ENCODE measurements around the gene CCDC146.
A peak's percentile ranks its signal among the peaks of the same experiment; 100 is the strongest.

CCDC146 gene

DNA sequence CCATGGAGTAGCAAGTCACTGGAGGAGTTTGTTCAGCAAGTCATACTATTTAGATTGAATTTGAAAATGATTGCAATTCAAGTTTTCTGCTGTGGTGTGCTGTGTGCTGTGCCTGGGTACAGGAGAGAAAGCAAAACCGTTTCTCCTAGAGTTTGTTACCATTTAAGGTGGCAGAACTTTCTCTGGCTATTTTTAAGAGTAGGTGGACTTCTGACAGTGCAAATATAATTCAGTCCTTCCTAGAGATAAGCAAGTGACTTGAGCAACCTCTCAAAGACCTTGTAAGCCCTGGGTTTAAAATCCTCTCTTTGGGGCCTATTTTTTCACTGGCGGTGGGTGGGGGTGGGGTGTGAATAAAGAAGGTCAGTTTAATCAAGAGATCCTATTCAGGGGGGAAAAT is 120.1 kb downstream of the CCDC146 start:
- H3K36me3 ChIP-seq (ENCODE audit: control insufficient read depth in 5 of 5, insufficient read depth in 5 of 5, low read length in 5 of 5): peaks cover 0 to 15% (median 4%) of the 10 kb centered on the region in 5 donors
- no peak overlapping the region for H3K27ac ChIP-seq (ENCODE audit: low read depth, low read length)
- H3K9ac ChIP-seq (ENCODE audit: low read length in 5 of 5): no peak overlapping the region
- peaks cover 2 to 29% (median 26%) of the 10 kb centered on the region in 5 donors for H3K4me1 ChIP-seq (ENCODE audit: control insufficient read depth in 5 of 5, insufficient read depth in 5 of 5, low read length in 5 of 5)
- no peaks in the 10 kb centered on the region for H3K9me3 ChIP-seq (ENCODE audit: control insufficient read depth in 5 of 5, low read length in 5 of 5)
- H3K4me3 ChIP-seq (ENCODE audit: low read depth in 1 of 5, low read length in 5 of 5): no peak overlapping the region
- no peaks in the 10 kb centered on the region for H3K27me3 ChIP-seq (ENCODE audit: control insufficient read depth in 5 of 5, insufficient read depth in 4 of 5, low read length in 5 of 5)

DNA sequence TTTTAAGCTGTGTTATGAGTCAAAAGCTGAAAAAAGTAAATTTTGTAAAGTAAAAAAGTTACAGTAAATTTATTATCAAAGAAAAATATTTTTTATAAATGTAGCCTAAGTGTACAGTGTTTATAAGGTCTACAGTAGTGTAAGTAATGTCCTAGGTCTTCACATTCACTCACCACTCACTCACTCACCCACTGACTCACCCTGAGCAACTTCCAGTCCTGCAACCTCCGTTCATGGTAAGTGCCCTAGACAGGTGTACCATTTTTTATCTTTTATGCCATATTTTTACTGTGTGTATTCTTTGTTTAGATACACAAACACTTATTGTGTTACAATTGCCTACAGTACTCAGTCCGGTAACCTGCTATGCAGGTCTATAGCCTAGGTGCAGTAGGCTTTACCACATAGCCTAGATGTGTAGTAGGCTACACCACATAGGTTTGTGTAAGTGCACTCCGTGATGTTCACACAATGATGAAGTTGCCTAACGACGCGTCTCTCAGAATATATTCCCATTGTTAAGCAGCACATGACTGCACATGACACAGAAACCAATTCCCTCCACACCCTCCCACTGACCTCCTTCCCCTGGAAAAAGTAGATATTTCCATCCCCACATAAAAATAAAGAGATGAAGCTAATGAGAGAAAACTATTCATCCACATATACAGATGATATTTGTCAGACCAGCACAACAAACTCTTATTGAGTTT is 122.0 kb downstream of the CCDC146 start:
- H3K4me1 ChIP-seq (ENCODE audit: control insufficient read depth in 5 of 5, insufficient read depth in 5 of 5, low read length in 5 of 5): peaks cover 2 to 20% (median 18%) of the 10 kb centered on the region in 5 donors

DNA sequence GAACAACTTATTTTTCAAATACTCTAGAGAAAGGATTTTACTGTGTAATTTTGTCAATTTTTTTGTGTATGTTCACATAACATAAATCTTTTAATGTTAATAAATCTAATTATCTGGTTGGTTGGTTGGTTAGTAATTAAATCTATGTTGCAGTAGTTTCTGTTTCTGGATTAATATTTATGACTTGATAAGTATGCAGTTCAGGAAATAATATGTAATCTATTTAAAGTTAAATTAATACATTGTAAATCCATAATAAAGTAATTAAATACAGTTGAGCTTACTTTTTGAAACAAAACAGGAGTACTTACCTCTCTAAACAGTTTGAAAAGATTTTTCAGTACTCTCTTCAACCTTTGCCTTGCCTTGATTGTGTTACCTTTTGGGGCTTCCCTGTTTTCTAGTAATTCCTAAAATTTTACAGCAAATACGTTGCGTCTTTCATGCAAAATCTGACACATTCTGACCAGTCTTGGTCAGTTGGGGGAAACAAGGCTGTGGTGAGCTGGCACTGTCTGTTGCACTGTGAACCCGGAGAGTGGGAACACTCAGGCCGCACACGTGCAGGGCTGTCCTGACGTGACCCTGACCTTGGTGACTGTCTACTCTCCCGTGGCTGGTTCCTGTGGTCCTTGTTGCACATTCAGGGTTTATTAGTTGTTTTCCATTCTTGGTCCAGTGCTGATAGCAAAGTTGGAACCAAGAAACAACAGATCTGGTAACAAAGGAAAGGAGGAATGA is 122.8 kb downstream of the CCDC146 start:
- Histone ChIP-seq H3K27ac (ENCODE audit: low read depth, low read length) (peak overlapping the region; percentile 52), H3K27me3 (ENCODE audit: control insufficient read depth in 5 of 5, insufficient read depth in 4 of 5, low read length in 5 of 5) (no peaks in the 10 kb centered on the region), H3K9me3 (ENCODE audit: control insufficient read depth in 5 of 5, low read length in 5 of 5) (no peaks in the 10 kb centered on the region), H3K4me3 (ENCODE audit: low read depth in 1 of 5, low read length in 5 of 5) (peak overlapping the region in 1 of 5 donors; percentile 11), H3K36me3 (ENCODE audit: control insufficient read depth in 5 of 5, insufficient read depth in 5 of 5, low read length in 5 of 5) (peaks cover 0 to 9% (median 3%) of the 10 kb centered on the region in 5 donors), H3K4me1 (ENCODE audit: control insufficient read depth in 5 of 5, insufficient read depth in 5 of 5, low read length in 5 of 5) (peaks cover 2 to 20% (median 17%) of the 10 kb centered on the region in 5 donors), H3K9ac (ENCODE audit: low read length in 5 of 5) (no peak overlapping the region)

More for the DNA sequence above, 122.0 kb downstream of the CCDC146 start:
- Histone ChIP-seq H3K4me3 (ENCODE audit: low read depth in 1 of 5, low read length in 5 of 5) (no peak overlapping the region), H3K9ac (ENCODE audit: low read length in 5 of 5) (no peak overlapping the region), H3K27me3 (ENCODE audit: control insufficient read depth in 5 of 5, insufficient read depth in 4 of 5, low read length in 5 of 5) (no peaks in the 10 kb centered on the region), H3K36me3 (ENCODE audit: control insufficient read depth in 5 of 5, insufficient read depth in 5 of 5, low read length in 5 of 5) (peaks cover 0 to 9% (median 4%) of the 10 kb centered on the region in 5 donors), H3K27ac (ENCODE audit: low read depth, low read length) (no peak overlapping the region), H3K9me3 (ENCODE audit: control insufficient read depth in 5 of 5, low read length in 5 of 5) (no peaks in the 10 kb centered on the region)

DNA sequence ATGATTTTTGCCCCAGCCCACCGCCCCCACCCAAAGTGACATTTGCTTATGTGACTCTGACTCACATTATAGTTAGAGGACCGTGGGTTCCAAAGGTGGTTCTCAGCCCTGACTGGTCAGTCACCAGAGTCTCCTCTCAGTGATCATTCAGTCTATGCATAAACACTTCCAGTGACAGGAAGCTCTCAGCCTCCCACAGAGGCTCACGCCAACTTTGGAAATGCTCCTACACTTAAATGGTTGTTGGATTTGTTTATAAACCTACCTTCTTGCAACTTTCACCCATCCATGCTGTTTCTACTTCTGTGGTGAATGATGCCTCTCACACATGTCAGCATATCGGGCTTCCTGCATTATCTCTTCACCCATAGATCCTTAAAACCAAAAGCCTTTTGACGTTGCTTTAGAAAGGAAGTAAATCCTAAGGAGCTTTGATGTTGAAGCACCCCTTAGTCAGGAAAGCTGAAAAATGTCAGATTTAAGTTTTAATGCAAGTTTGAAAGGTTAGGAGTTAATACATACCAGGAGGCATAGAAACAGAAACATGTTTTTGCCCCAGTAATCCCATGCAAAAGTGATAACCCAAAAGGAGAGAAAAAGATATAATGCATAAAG is 123.7 kb downstream of the CCDC146 start:
- Histone ChIP-seq H3K27ac (ENCODE audit: low read depth, low read length) (peak overlapping the region; percentile 52), H3K4me1 (ENCODE audit: control insufficient read depth in 5 of 5, insufficient read depth in 5 of 5, low read length in 5 of 5) (peaks cover 2 to 20% (median 17%) of the 10 kb centered on the region in 5 donors), H3K9me3 (ENCODE audit: control insufficient read depth in 5 of 5, low read length in 5 of 5) (no peaks in the 10 kb centered on the region), H3K27me3 (ENCODE audit: control insufficient read depth in 5 of 5, insufficient read depth in 4 of 5, low read length in 5 of 5) (no peaks in the 10 kb centered on the region), H3K36me3 (ENCODE audit: control insufficient read depth in 5 of 5, insufficient read depth in 5 of 5, low read length in 5 of 5) (peaks cover 0 to 9% (median 3%) of the 10 kb centered on the region in 5 donors), H3K9ac (ENCODE audit: low read length in 5 of 5) (peak overlapping the region in 1 of 5 donors; percentile 33), H3K4me3 (ENCODE audit: low read depth in 1 of 5, low read length in 5 of 5) (no peak overlapping the region)

DNA sequence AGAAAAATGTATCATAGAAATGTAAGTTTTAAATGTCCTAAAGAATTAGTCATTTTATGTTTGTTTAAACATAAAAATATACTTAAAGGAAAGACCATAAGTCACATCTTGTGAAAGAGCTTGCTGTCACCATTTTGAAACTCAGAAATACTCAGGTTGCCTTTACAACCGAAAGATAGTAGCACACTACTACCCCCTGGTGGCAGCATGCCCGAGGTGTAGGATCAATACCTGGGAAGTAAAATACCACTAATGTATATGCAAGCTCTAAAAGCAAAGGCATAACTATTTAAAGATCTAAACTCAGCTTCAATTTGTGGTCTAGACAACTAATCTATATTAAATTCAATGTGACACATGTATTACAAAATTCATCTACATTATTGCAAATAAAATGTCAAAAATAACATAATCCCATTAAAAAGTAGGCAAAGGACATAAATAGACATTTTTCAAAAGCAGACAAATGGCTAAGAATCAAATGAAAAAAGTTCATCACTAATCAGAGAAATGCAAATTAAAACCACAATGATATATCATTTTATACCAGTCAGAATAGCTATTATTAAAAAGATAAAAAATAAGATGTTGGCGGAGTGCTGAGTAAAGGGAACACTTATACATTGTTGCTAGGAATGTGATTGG is 124.9 kb downstream of the CCDC146 start:
- no peaks in the 10 kb centered on the region for H3K36me3 ChIP-seq (ENCODE audit: control insufficient read depth in 5 of 5, insufficient read depth in 5 of 5, low read length in 5 of 5)
- no peak overlapping the region for H3K9ac ChIP-seq (ENCODE audit: low read length in 5 of 5)
- H3K27me3 ChIP-seq (ENCODE audit: control insufficient read depth in 5 of 5, insufficient read depth in 4 of 5, low read length in 5 of 5): no peaks in the 10 kb centered on the region
- no peak overlapping the region for H3K4me3 ChIP-seq (ENCODE audit: low read depth in 1 of 5, low read length in 5 of 5)
- no peaks in the 10 kb centered on the region for H3K9me3 ChIP-seq (ENCODE audit: control insufficient read depth in 5 of 5, low read length in 5 of 5)
- H3K4me1 ChIP-seq (ENCODE audit: control insufficient read depth in 5 of 5, insufficient read depth in 5 of 5, low read length in 5 of 5): peaks cover 2 to 20% (median 17%) of the 10 kb centered on the region in 5 donors
- no peak overlapping the region for H3K27ac ChIP-seq (ENCODE audit: low read depth, low read length)

DNA sequence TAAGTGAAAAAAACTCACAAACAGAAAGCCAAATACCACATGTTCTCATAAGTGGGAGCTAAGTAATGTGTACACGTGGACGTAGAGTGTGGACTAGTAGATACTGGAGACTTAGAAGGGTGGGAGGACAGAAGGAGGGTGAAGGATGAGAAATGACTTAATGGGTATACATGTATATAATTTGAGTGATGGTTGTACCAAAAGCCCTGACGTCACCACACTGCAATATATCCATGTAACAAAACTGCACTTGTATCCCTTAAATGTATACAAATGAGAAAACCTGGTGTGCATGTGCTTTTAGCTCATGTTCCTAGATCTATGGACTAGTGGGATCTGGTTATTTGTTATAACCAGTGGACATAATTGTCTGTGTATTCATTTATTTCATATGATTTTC is 125.7 kb downstream of the CCDC146 start:
- no peaks in the 10 kb centered on the region for H3K27me3 ChIP-seq (ENCODE audit: control insufficient read depth in 5 of 5, insufficient read depth in 4 of 5, low read length in 5 of 5)
- no peaks in the 10 kb centered on the region for H3K9me3 ChIP-seq (ENCODE audit: control insufficient read depth in 5 of 5, low read length in 5 of 5)
- H3K9ac ChIP-seq (ENCODE audit: low read length in 5 of 5): no peak overlapping the region
- peaks cover 2 to 20% (median 17%) of the 10 kb centered on the region in 5 donors for H3K4me1 ChIP-seq (ENCODE audit: control insufficient read depth in 5 of 5, insufficient read depth in 5 of 5, low read length in 5 of 5)
- H3K36me3 ChIP-seq (ENCODE audit: control insufficient read depth in 5 of 5, insufficient read depth in 5 of 5, low read length in 5 of 5): no peaks in the 10 kb centered on the region
- no peak overlapping the region for H3K4me3 ChIP-seq (ENCODE audit: low read depth in 1 of 5, low read length in 5 of 5)
- no peak overlapping the region for H3K27ac ChIP-seq (ENCODE audit: low read depth, low read length)

DNA sequence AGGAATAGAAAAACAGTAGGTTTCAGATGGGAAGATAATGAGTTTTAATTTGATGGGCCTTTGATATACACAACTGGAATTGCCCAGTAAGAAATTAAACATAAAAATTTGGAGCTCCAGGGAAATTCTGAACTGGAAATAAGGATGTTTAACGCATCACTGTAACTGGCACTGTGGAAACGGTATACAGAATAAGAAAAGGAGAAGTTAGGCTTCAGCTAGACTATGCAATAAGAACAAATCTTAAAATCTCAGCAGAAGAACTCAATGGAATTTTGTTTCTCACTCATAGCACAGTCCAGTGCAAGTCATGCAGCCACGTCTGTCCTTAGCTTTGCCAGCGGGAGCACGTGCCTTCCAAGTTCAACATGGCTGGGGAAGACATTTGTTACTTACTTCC is 130.1 kb downstream of the CCDC146 start:
- Histone ChIP-seq H3K36me3 (ENCODE audit: control insufficient read depth in 5 of 5, insufficient read depth in 5 of 5, low read length in 5 of 5) (peaks cover 0 to 6% (median 0%) of the 10 kb centered on the region in 5 donors), H3K9ac (ENCODE audit: low read length in 5 of 5) (no peak overlapping the region), H3K4me3 (ENCODE audit: low read depth in 1 of 5, low read length in 5 of 5) (no peak overlapping the region), H3K27ac (ENCODE audit: low read depth, low read length) (no peak overlapping the region), H3K4me1 (ENCODE audit: control insufficient read depth in 5 of 5, insufficient read depth in 5 of 5, low read length in 5 of 5) (peaks cover 0 to 4% (median 0%) of the 10 kb centered on the region in 5 donors), H3K9me3 (ENCODE audit: control insufficient read depth in 5 of 5, low read length in 5 of 5) (no peaks in the 10 kb centered on the region), H3K27me3 (ENCODE audit: control insufficient read depth in 5 of 5, insufficient read depth in 4 of 5, low read length in 5 of 5) (no peaks in the 10 kb centered on the region)

DNA sequence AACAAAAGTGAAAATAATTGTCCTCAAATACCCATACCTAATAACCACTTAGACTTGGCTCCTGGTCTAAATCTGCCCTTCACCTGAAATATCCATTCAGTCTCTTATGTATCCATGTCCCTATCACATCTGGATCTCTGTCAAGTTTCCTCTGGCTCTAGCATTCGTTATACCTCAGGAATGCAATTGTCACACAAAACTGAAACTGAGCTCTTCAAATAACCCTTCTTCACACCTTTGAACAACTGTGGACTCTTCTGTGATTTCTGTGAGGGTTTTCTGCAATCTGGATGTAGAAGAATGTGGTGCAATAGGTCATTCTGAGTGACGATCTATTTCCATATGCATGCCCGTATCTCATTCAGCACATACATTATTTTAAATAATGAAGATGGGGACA is 130.7 kb downstream of the CCDC146 start:
- Histone ChIP-seq H3K36me3 (ENCODE audit: control insufficient read depth in 5 of 5, insufficient read depth in 5 of 5, low read length in 5 of 5) (peaks cover 0 to 6% (median 0%) of the 10 kb centered on the region in 5 donors), H3K27ac (ENCODE audit: low read depth, low read length) (no peak overlapping the region), H3K4me1 (ENCODE audit: control insufficient read depth in 5 of 5, insufficient read depth in 5 of 5, low read length in 5 of 5) (peaks cover 0 to 5% (median 0%) of the 10 kb centered on the region in 5 donors), H3K9me3 (ENCODE audit: control insufficient read depth in 5 of 5, low read length in 5 of 5) (no peaks in the 10 kb centered on the region), H3K9ac (ENCODE audit: low read length in 5 of 5) (no peak overlapping the region), H3K27me3 (ENCODE audit: control insufficient read depth in 5 of 5, insufficient read depth in 4 of 5, low read length in 5 of 5) (no peaks in the 10 kb centered on the region), H3K4me3 (ENCODE audit: low read depth in 1 of 5, low read length in 5 of 5) (no peak overlapping the region)

DNA sequence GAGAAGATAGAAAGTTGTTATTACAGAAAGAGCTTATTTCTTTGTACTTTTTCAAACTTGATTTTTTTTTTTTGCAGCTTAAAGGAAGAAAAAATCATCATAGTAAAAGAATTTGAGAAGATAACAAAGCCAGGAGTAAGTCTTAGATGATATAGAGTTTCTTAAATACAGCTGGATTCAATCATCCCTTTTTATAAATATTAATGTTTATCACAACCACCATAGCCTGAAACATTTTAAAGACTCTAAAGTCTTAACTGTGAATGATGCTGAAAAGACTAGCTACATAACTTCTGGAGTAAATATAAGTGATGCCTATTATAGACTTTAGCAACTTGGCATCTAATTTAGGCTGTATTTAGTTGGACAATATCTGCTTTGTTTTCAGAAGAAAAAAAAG is 132.0 kb downstream of the CCDC146 start:
- Histone ChIP-seq H3K4me1 (ENCODE audit: control insufficient read depth in 5 of 5, insufficient read depth in 5 of 5, low read length in 5 of 5) (peaks cover 0 to 5% (median 0%) of the 10 kb centered on the region in 5 donors), H3K27me3 (ENCODE audit: control insufficient read depth in 5 of 5, insufficient read depth in 4 of 5, low read length in 5 of 5) (no peaks in the 10 kb centered on the region), H3K27ac (ENCODE audit: low read depth, low read length) (no peak overlapping the region), H3K4me3 (ENCODE audit: low read depth in 1 of 5, low read length in 5 of 5) (no peak overlapping the region), H3K9ac (ENCODE audit: low read length in 5 of 5) (no peak overlapping the region), H3K9me3 (ENCODE audit: control insufficient read depth in 5 of 5, low read length in 5 of 5) (no peaks in the 10 kb centered on the region), H3K36me3 (ENCODE audit: control insufficient read depth in 5 of 5, insufficient read depth in 5 of 5, low read length in 5 of 5) (peaks cover 0 to 6% (median 0%) of the 10 kb centered on the region in 5 donors)

Data from subcutaneous abdominal adipose tissue (tissue), 5 donors.